GM12878 (cell line): ENCODE results near the gene SLC5A10. TPM values are rescaled to one million over a fixed set of nuclear protein-coding genes. Genes with fewer than 3 reads are reported as not detected.
A peak's percentile ranks its signal among the peaks of the same experiment; 100 is the strongest.
"Not testable (repeated sequence)": the region's sequence is repeated elsewhere in the genome, so short reads cannot be mapped to it uniquely, and the experiment has no call there.

ENCODE experiments used
- ATAC-seq: fragments of 200-7000 bp; cut with Tn5 transposase; 3 replicates; pipeline ENCODE4 v1.9.1; 2020; ENCODE audit warnings: mild to moderate bottlenecking, moderate library complexity
- BruUV-seq: library from RNA; stranded (reverse); fragments of 400-500 nt; replicated peaks from 2 replicates; lab custom pipeline; 2021; lab: Mats Ljungman, UMichigan
- CTCF ChIA-PET: fragments of 300-600 bp; sonication (Branson Sonifier 250); formaldehyde crosslinking; extraction: SDS; loops from one replicate; lab custom pipeline; 2021; ENCODE audit warnings: inconsistent platforms; lab: Yijun Ruan, JAX
- POLR2A ChIA-PET: fragments of 350-600 bp; formaldehyde crosslinking; extraction: SDS; loops from one replicate; lab custom pipeline; 2021; ENCODE audit warnings: inconsistent platforms; lab: Charles Lee
- RAD21 ChIA-PET: fragments of 300-600 bp; sonication (Branson Sonifier 250); formaldehyde crosslinking; loops from one replicate; lab custom pipeline; 2023; ENCODE audit warnings: antibody characterized with exemption; ENCODE audit not compliant: unreplicated experiment; lab: Charles Lee
- SMC1A ChIA-PET: fragments of 300-600 bp; sonication (Branson Sonifier 250); formaldehyde crosslinking; loops from one replicate; lab custom pipeline; 2023; ENCODE audit not compliant: unreplicated experiment, uncharacterized antibody; lab: Charles Lee
- DNase-seq: peaks from one replicate; pipeline ENCODE4 v3.0.0-alpha.2; 2011; ENCODE audit warnings: low read depth, low spot score
- FAIRE-seq: peaks from 3 replicates; lab custom pipeline; 2011; peaks lifted over from hg19 to GRCh38; lab: Jason Lieb, UNC
- H2AFZ ChIP-seq: 2 replicates; pipeline ENCODE4 v1.6.0; 2011; ENCODE audit warnings: low read depth, low read length, control low read depth; ENCODE audit not compliant: control insufficient read depth
- H3K27ac ChIP-seq: 2 replicates; pipeline ENCODE4 v1.5.1; 2011; ENCODE audit warnings: control low read depth; ENCODE audit not compliant: control insufficient read depth, insufficient read depth
- H3K27me3 ChIP-seq, 2 experiments: replicated peaks in 1 of 2; 2 replicates each; pipeline versions ENCODE4 v1.6.0 to v1.6.1; 2011; ENCODE audit warnings: low read length in 1 of 2; ENCODE audit not compliant: control insufficient read depth in 2 of 2, insufficient read depth in 2 of 2
- H3K36me3 ChIP-seq, 2 experiments: 2 replicates each; pipeline ENCODE4 v1.5.1; 2011; ENCODE audit warnings: low read length in 1 of 2; ENCODE audit not compliant: control insufficient read depth in 2 of 2, insufficient read depth in 2 of 2
- H3K4me1 ChIP-seq: 2 replicates; pipeline ENCODE4 v1.6.1; 2011; ENCODE audit warnings: mild to moderate bottlenecking, low read length, moderate library complexity, mixed read lengths; ENCODE audit not compliant: control insufficient read depth, insufficient read depth
- H3K4me2 ChIP-seq: 2 replicates; pipeline ENCODE4 v1.6.0; 2011; ENCODE audit warnings: control low read depth; ENCODE audit not compliant: control insufficient read depth, insufficient read depth
- H3K4me3 ChIP-seq: fragments of 200-600 bp; sonication (generic); 2 replicates; pipeline ENCODE4 v1.5.1; 2016
- H3K79me2 ChIP-seq: 2 replicates; pipeline ENCODE4 v1.6.0; 2011; ENCODE audit warnings: low read length; ENCODE audit not compliant: control insufficient read depth, insufficient read depth
- H3K9ac ChIP-seq: 2 replicates; pipeline ENCODE4 v1.8.0; 2011; ENCODE audit warnings: low read length, control low read depth, mixed read lengths; ENCODE audit not compliant: control insufficient read depth, insufficient read depth
- H3K9me3 ChIP-seq: replicated peaks from 3 replicates; pipeline ENCODE4 v1.5.1; 2011; ENCODE audit warnings: mild to moderate bottlenecking, low read length; ENCODE audit not compliant: control insufficient read depth, insufficient read depth
- H4K20me1 ChIP-seq: 2 replicates; pipeline ENCODE4 v1.6.0; 2011; ENCODE audit not compliant: control insufficient read depth, insufficient read depth
- WGBS: methylation state at CpG from one replicate; pipeline ENCODE4 v1.1.6; 2016; ENCODE audit warnings: low lambda C conversion rate; ENCODE audit not compliant: insufficient replicate concordance, insufficient coverage; ENCODE audit errors: missing lambda C conversion rate; 5-methylcytosine and 5-hydroxymethylcytosine counted together
- in situ Hi-C: fragments of 300-500 bp; cut with MboI; formaldehyde crosslinking; loops from 9 replicates; pipeline ENCODE4 v1.14.3; 2018; ENCODE audit warnings: mixed read lengths
- intact Hi-C: fragments of 100-400 bp; cut with micrococcal nuclease; formaldehyde crosslinking; loops from one replicate; pipeline ENCODE4 v1.14.2; 2022; ENCODE audit not compliant: unreplicated experiment
- polyA plus RNA-seq, 11 experiments: library from polyadenylated mRNA; depleted of rRNA in 4 of 11; unstranded in 6 of 11; stranded (reverse) in 5 of 11; fragments of >200 nt; fragmentation: Nextera tagmentation in 4 of 11; fragmentation: Illumina TruSeq in 1 of 11; extraction: Ambion mirVana in 4 of 11; extraction: Trizol in 1 of 11; gene quantifications; 1 replicate in 1 of 11; 2 replicates in 10 of 11; pipeline versions ENCODE4 v1.2.1 to v1.2.3, GENCODE V29; 2011 to 2016; ENCODE audit warnings: inconsistent platforms in 2 of 11, missing spikeins in 2 of 11, low read depth in 1 of 11
- total RNA-seq, 4 experiments: library from RNA; depleted of rRNA in 3 of 4; stranded (reverse); fragments of >200 nt in 3 of 4; fragmentation: Illumina TruSeq in 1 of 4; extraction: Trizol in 1 of 4; gene quantifications; 2 replicates each; pipeline versions ENCODE4 v1.2.1 to v1.2.3, GENCODE V29; 2013 to 2021

The SLC5A10 gene
- total and polyA plus RNA-seq, 10 of the 15 experiments (the other 5 are each of a cell fraction or from before 2014, with no cell fraction given) = under 0.01 to 0.18 (median 0.07) TPM; not detected in 4

DNA sequence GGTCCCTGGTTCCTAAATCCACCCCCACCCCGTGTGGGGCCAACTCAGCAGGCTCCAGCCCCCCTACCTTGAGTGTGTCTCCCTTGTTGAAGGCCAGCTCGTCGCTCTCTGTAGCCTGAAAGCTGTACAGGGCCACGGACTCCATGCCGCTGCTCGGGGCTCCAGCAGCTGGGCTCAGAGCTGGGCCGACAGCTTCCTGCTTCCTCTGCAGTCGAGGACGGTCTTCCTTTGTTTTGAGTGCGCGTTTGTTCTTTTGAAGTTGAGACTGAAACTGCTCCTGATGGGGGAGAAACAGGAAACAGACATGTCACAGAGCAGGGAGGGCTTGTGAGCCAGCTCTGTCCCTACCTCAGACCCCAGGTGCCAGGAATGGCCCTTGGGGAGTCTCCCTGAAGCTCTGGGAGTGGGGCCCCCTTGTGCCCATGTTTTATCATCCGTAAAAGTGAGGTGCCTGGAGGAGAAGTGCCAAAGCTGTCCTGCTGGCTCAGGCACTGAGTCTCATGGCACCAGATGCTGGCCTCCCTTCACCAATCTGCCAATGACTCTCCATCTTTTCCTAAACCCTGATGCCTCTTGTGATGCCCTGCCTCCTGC, 94.9 kb downstream of the SLC5A10 start, which contains the start of gene GRAP:
TSS of gene GRAP (minus strand) at position 176 of the 594 bp plus-strand sequence. CDS start at position 145, 31 bp downstream.
- FAIRE-seq = peak; percentile 65
- H3K27me3 ChIP-seq, H3K36me3 ChIP-seq, in situ Hi-C loops, H3K9me3 ChIP-seq, H3K4me1 ChIP-seq, CTCF ChIA-PET, H3K4me3 ChIP-seq, H3K79me2 ChIP-seq, intact Hi-C loops, POLR2A ChIA-PET, DNase-seq, H4K20me1 ChIP-seq, SMC1A ChIA-PET, RAD21 ChIA-PET, H2AFZ ChIP-seq, BruUV-seq, H3K27ac ChIP-seq, H3K9ac ChIP-seq, H3K4me2 ChIP-seq: not testable (repeated sequence)
- WGBS = no CpG with 5 or more reads among the region's 12 CpGs
- ATAC-seq = peak; percentile 50

DNA sequence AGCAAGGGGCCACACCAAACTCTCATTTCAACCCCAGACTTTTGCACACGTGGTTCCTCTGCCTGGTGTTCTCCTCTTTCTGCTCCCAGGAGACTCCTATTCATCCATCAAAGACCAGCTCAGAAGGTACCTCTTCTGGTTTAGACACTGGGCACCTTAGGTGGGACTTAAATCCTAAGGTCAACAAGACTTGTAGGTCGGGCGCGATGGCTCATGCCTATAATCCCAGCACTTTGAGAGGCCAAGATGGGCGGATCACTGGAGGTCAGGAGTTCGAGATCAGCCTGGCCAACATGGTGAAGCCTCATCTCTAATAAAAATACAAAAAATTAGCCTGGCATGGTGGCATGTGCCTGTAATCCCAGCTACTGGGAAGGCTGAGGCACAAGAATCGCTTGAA, 95.5 kb downstream of the SLC5A10 start:
- intact Hi-C loops, H3K9ac ChIP-seq, H2AFZ ChIP-seq, H3K27me3 ChIP-seq, CTCF ChIA-PET, in situ Hi-C loops, FAIRE-seq, H3K9me3 ChIP-seq, H3K4me2 ChIP-seq, ATAC-seq, POLR2A ChIA-PET, H4K20me1 ChIP-seq, RAD21 ChIA-PET, H3K79me2 ChIP-seq, DNase-seq, BruUV-seq, H3K4me1 ChIP-seq, SMC1A ChIA-PET, H3K36me3 ChIP-seq, H3K4me3 ChIP-seq, H3K27ac ChIP-seq: not testable (repeated sequence)
- WGBS = 98% methylated on average over 5 of the region's 7 CpGs

DNA sequence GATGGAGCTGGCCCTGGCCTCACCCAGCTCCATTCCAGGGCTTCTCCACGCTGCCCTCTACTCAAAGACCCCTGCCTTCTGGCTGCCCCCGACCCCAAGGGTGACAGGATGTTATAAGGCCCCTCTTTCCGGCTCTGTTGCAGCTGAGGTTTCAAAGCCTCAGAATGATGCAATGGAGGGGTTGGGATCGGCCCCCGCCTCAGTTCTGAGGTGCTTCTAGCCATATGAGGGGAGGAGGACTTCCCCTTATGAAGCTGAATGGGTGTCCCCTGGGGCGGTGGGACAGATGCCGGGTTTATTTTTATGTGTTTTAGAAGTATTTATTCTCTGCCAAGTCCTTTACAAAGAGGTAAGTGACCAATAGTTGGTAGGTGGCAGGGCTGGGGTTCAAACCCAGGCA, 96.9 kb downstream of the SLC5A10 start:
- H3K36me3 ChIP-seq, SMC1A ChIA-PET, in situ Hi-C loops, H3K9me3 ChIP-seq, FAIRE-seq, H3K79me2 ChIP-seq, ATAC-seq, H3K4me3 ChIP-seq, DNase-seq, H3K4me2 ChIP-seq, H2AFZ ChIP-seq, H3K9ac ChIP-seq, CTCF ChIA-PET, BruUV-seq, H3K4me1 ChIP-seq, H3K27ac ChIP-seq, H4K20me1 ChIP-seq, POLR2A ChIA-PET, intact Hi-C loops, H3K27me3 ChIP-seq, RAD21 ChIA-PET: not testable (repeated sequence)
- WGBS = 33% methylated on average over 2 of the region's 7 CpGs

DNA sequence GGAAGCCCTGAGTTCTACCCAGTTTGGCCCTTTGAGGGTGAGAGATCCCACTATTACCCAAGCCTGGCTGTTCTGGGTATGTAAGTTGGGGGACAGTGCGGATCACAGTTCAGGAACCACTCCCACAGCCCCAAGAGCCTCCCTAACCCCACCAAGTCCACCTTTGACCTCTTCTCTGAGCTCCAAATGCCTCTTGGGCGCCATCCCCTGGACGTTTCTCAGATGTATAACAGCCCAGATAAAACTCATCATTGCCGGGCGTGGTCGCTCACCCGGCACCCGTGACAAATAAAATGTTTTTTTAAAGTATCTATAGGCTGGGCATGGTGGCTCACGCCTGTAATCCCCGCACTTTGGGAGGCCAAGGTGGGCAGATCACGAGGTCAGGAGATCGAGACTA, 103.5 kb downstream of the SLC5A10 start:
- in situ Hi-C loops, H3K27ac ChIP-seq, H4K20me1 ChIP-seq, DNase-seq, H3K9ac ChIP-seq, SMC1A ChIA-PET, H3K27me3 ChIP-seq, RAD21 ChIA-PET, H3K9me3 ChIP-seq, H3K4me1 ChIP-seq, intact Hi-C loops, H3K36me3 ChIP-seq, BruUV-seq, CTCF ChIA-PET, H3K4me3 ChIP-seq, POLR2A ChIA-PET, H3K79me2 ChIP-seq, H3K4me2 ChIP-seq, H2AFZ ChIP-seq: not testable (repeated sequence)
- WGBS = no CpG with 5 or more reads among the region's 12 CpGs
- FAIRE-seq (peak; percentile 93), ATAC-seq (peak; percentile 97)
